Neuronal stem cell (in vitro differentiated cells): ENCODE data around the gene NPNT.

Experiments
- DNase-seq: peaks from one replicate; pipeline ENCODE4 v3.0.0-alpha.2; 2013; ENCODE audit warnings: low spot score
- H2AFZ ChIP-seq: one replicate; pipeline ENCODE4 v1.6.1; 2013; ENCODE audit warnings: mild to moderate bottlenecking, low read length, inconsistent platforms
- H2AK5ac ChIP-seq: 2 replicates; pipeline ENCODE4 v1.6.1; 2013; ENCODE audit warnings: low read depth, mild to moderate bottlenecking, inconsistent platforms, low read length, moderate library complexity, mixed read lengths
- H2BK120ac ChIP-seq: 2 replicates; pipeline ENCODE4 v1.6.1; 2013; ENCODE audit warnings: low read depth, mild to moderate bottlenecking, inconsistent platforms, low read length, moderate library complexity, mixed read lengths
- H2BK12ac ChIP-seq: one replicate; pipeline ENCODE4 v1.6.1; 2013; ENCODE audit warnings: low read length, inconsistent platforms
- H2BK15ac ChIP-seq: 2 replicates; pipeline ENCODE4 v1.6.1; 2013; ENCODE audit warnings: mild to moderate bottlenecking, low read length, inconsistent platforms, mixed read lengths
- H2BK5ac ChIP-seq: one replicate; pipeline ENCODE4 v1.6.1; 2013; ENCODE audit warnings: inconsistent platforms, mild to moderate bottlenecking, low read length, moderate library complexity
- H3K14ac ChIP-seq: one replicate; pipeline ENCODE4 v1.6.1; 2013; ENCODE audit warnings: low read length, inconsistent platforms
- H3K18ac ChIP-seq: 2 replicates; pipeline ENCODE4 v1.6.1; 2013; ENCODE audit warnings: low read length, inconsistent platforms
- H3K23ac ChIP-seq: 2 replicates; pipeline ENCODE4 v1.6.1; 2013; ENCODE audit warnings: low read depth, mild to moderate bottlenecking, mixed read lengths, low read length, inconsistent platforms; ENCODE audit not compliant: poor library complexity
- H3K27ac ChIP-seq: replicated peaks from 3 replicates; pipeline ENCODE4 v1.5.1; 2013; ENCODE audit warnings: low read length, inconsistent platforms
- H3K27me3 ChIP-seq, 3 experiments: 2 replicates each; pipeline ENCODE4 v1.6.1; 2013; ENCODE audit warnings: low read length in 3 of 3, mild to moderate bottlenecking in 2 of 3, inconsistent platforms in 1 of 3, low read depth in 1 of 3, mixed read lengths in 1 of 3, moderate library complexity in 1 of 3; ENCODE audit not compliant: control insufficient read depth in 3 of 3, insufficient read depth in 3 of 3
- H3K36me3 ChIP-seq, 2 donors: replicated peaks in 1 of 2; 2 replicates each; pipeline ENCODE4 v1.6.1; 2013; ENCODE audit warnings: low read length in 2 of 2; ENCODE audit not compliant: control insufficient read depth in 2 of 2, insufficient read depth in 2 of 2
- H3K4ac ChIP-seq: 2 replicates; pipeline ENCODE4 v1.6.1; 2013; ENCODE audit warnings: inconsistent platforms, mild to moderate bottlenecking, low read length, moderate library complexity
- H3K4me1 ChIP-seq, 2 donors: 1 replicate in 1 of 2; 2 replicates in 1 of 2; pipeline ENCODE4 v1.6.1; 2013; ENCODE audit warnings: low read length in 2 of 2, low read depth in 1 of 2; ENCODE audit not compliant: control insufficient read depth in 2 of 2, insufficient read depth in 1 of 2
- H3K4me2 ChIP-seq: one replicate; pipeline ENCODE4 v1.6.1; 2013; ENCODE audit warnings: mild to moderate bottlenecking, low read length, inconsistent platforms; ENCODE audit not compliant: insufficient read depth, poor library complexity, severe bottlenecking
- H3K4me3 ChIP-seq, 2 donors: 2 replicates each; pipeline ENCODE4 v1.5.1; 2013; ENCODE audit warnings: low read length in 2 of 2, mild to moderate bottlenecking in 2 of 2, inconsistent platforms in 1 of 2, moderate library complexity in 1 of 2
- H3K79me1 ChIP-seq: one replicate; pipeline ENCODE4 v1.6.1; 2013; ENCODE audit warnings: low read depth, mild to moderate bottlenecking, inconsistent platforms, low read length, moderate library complexity
- H3K9ac ChIP-seq: one replicate; pipeline ENCODE4 v1.6.1; 2013; ENCODE audit warnings: mild to moderate bottlenecking, low read depth, low read length, inconsistent platforms; ENCODE audit not compliant: poor library complexity
- H3K9me3 ChIP-seq, 2 donors: replicated peaks in 1 of 2; 2 replicates each; pipeline versions ENCODE3 to v1.6.1; 2013; ENCODE audit warnings: low read length in 2 of 2, mild to moderate bottlenecking in 2 of 2, inconsistent platforms in 1 of 2, low read depth in 1 of 2, mixed read lengths in 1 of 2, moderate library complexity in 1 of 2; ENCODE audit not compliant: control insufficient read depth in 2 of 2, insufficient read depth in 1 of 2
- H4K8ac ChIP-seq: one replicate; pipeline ENCODE4 v1.6.1; 2013; ENCODE audit warnings: low read depth, mild to moderate bottlenecking, inconsistent platforms, low read length, moderate library complexity
- H4K91ac ChIP-seq: one replicate; pipeline ENCODE4 v1.6.1; 2013; ENCODE audit warnings: low read length, low read depth, mild to moderate bottlenecking, inconsistent platforms; ENCODE audit not compliant: poor library complexity
- WGBS, 2 donors: extraction: QIAGEN DNeasy Blood & Tissue Kit; methylation state at CpG; one replicate each; pipeline ENCODE4 v1.1.7; 2013; ENCODE audit warnings: missing lambda C conversion rate in 2 of 2, mixed read lengths in 1 of 2; ENCODE audit not compliant: insufficient read length in 2 of 2, insufficient replicate concordance in 1 of 2; ENCODE audit errors: extremely low coverage in 2 of 2; 5-methylcytosine and 5-hydroxymethylcytosine counted together

Gene NPNT

GRCh38 chr4:105991726-105992125 is 96.5 kb downstream of the NPNT start:
- H2BK120ac ChIP-seq: no peak overlapping the region
- H3K27ac ChIP-seq: no peak overlapping the region
- H3K4me3 ChIP-seq: no peak overlapping the region
- no peak overlapping the region for H3K18ac ChIP-seq
- H3K27me3 ChIP-seq: no peaks in the 10 kb centered on the region
- no peak overlapping the region for H3K23ac ChIP-seq
- no peak overlapping the region for H2AFZ ChIP-seq
- H2AK5ac ChIP-seq: no peak overlapping the region
- H2BK5ac ChIP-seq: no peak overlapping the region
- no peak overlapping the region for H2BK12ac ChIP-seq
- H3K36me3 ChIP-seq: no peaks in the 10 kb centered on the region
- DNase-seq: no peak
- H3K79me1 ChIP-seq: no peaks in the 10 kb centered on the region
- H3K4me2 ChIP-seq: no peak overlapping the region
- no peak overlapping the region for H4K91ac ChIP-seq
- no peak overlapping the region for H2BK15ac ChIP-seq
- no peak overlapping the region for H3K9ac ChIP-seq
- H4K8ac ChIP-seq: no peak overlapping the region
- H3K9me3 ChIP-seq: no peaks in the 10 kb centered on the region
- no CpG with 5 or more reads among the region's 8 CpGs for WGBS, 2 donors
- no peak overlapping the region for H3K14ac ChIP-seq
- H3K4ac ChIP-seq: no peak overlapping the region
- no peaks in the 10 kb centered on the region for H3K4me1 ChIP-seq

DNA sequence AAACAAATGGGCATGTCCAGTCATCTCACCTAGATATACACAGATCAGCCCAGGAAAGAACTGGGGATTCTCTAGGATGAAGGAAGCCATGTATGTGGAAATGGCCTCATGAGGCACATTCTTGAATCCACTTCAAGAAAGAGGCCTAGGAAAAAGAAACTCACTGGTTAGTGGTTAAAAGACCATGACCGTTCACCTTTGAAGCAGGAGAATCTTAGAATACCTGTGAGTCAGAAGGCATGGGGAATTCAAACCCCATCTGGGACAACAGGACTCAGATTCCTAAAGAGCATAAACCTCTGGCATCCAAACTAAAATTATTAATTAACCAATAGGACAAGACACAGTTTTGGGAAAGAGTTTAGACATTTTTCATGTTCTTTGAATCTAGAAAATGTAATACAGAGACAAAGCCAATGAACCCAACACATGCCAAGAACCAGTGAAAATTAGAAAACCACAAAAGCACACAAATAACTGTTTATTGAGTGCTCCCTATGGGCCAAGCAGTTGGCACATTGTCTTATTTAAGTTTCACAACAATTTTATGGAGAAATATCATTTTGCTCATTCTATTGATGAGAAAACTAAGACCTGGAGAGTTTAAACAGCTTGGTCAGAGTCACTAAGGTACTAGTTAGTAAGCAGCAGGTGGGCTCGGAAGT is 97.5 kb downstream of the NPNT start:
- Histone ChIP-seq H2BK12ac (no peak overlapping the region), H2BK5ac (no peak overlapping the region), H3K23ac (no peak overlapping the region), H3K9ac (no peak overlapping the region), H3K79me1 (no peaks in the 10 kb centered on the region), H2AFZ (no peak overlapping the region), H3K27ac (no peak overlapping the region), H3K36me3 (no peaks in the 10 kb centered on the region), H3K18ac (no peak overlapping the region), H2AK5ac (no peak overlapping the region), H3K4me1 (no peaks in the 10 kb centered on the region), H3K14ac (no peak overlapping the region), H2BK120ac (no peak overlapping the region), H3K4me2 (no peak overlapping the region), H3K27me3 (no peaks in the 10 kb centered on the region), H4K8ac (no peak overlapping the region), H4K91ac (no peak overlapping the region), H2BK15ac (no peak overlapping the region), H3K4ac (no peak overlapping the region), H3K4me3 (no peak overlapping the region), H3K9me3 (no peaks in the 10 kb centered on the region)
- DNase-seq: no peak
- no CpG with 5 or more reads among the region's 2 CpGs for WGBS, 2 donors

DNA sequence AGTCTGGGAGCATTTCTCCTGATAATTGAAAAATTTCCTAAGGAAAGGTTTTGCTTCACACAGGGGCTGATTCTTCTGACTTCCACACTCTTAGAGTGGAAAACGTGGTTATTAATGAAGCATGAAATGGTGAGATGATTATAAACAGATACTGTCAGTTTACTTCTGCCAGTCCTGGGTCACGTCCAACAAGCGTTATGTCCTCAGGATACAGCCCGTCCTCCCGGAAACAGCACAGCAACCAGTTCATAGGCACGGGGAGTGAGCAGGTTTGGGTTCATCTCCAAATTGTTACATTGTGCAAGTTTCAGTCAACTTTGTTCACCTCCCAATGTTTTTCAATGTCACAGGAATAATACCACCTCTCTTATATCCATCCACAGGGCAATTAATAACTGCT is 98.8 kb downstream of the NPNT start:
- no peak overlapping the region for H3K9ac ChIP-seq
- H3K36me3 ChIP-seq: no peaks in the 10 kb centered on the region
- no peak overlapping the region for H4K91ac ChIP-seq
- H3K9me3 ChIP-seq: no peaks in the 10 kb centered on the region
- no peak overlapping the region for H3K4me3 ChIP-seq
- no peak overlapping the region for H2BK5ac ChIP-seq
- no peak overlapping the region for H2AFZ ChIP-seq
- no peak overlapping the region for H2BK120ac ChIP-seq
- H3K4ac ChIP-seq: no peak overlapping the region
- H4K8ac ChIP-seq: no peak overlapping the region
- H3K4me2 ChIP-seq: no peak overlapping the region
- no peak overlapping the region for H2BK15ac ChIP-seq
- H3K18ac ChIP-seq: no peak overlapping the region
- no peak overlapping the region for H3K27ac ChIP-seq
- no peak for DNase-seq
- no CpG with 5 or more reads among the region's 6 CpGs for WGBS, 2 donors
- no peak overlapping the region for H2AK5ac ChIP-seq
- no peak overlapping the region for H3K23ac ChIP-seq
- H3K27me3 ChIP-seq: no peaks in the 10 kb centered on the region
- no peak overlapping the region for H3K14ac ChIP-seq
- no peaks in the 10 kb centered on the region for H3K79me1 ChIP-seq
- H2BK12ac ChIP-seq: no peak overlapping the region
- no peaks in the 10 kb centered on the region for H3K4me1 ChIP-seq

GRCh38 chr4:105994841-105995501 is 99.7 kb downstream of the NPNT start:
- H3K4me2 ChIP-seq: no peak overlapping the region
- H3K36me3 ChIP-seq: no peaks in the 10 kb centered on the region
- no peaks in the 10 kb centered on the region for H3K79me1 ChIP-seq
- no peak overlapping the region for H3K4ac ChIP-seq
- H3K27ac ChIP-seq: no peak overlapping the region
- H3K9me3 ChIP-seq: no peaks in the 10 kb centered on the region
- H4K91ac ChIP-seq: no peak overlapping the region
- H2BK120ac ChIP-seq: no peak overlapping the region
- H3K4me3 ChIP-seq: no peak overlapping the region
- H3K27me3 ChIP-seq: no peaks in the 10 kb centered on the region
- no peak overlapping the region for H3K23ac ChIP-seq
- H3K4me1 ChIP-seq: no peaks in the 10 kb centered on the region
- no CpG with 5 or more reads among the region's 5 CpGs for WGBS, 2 donors
- H4K8ac ChIP-seq: no peak overlapping the region
- H3K9ac ChIP-seq: no peak overlapping the region
- H2AFZ ChIP-seq: no peak overlapping the region
- no peak overlapping the region for H2BK12ac ChIP-seq
- H3K18ac ChIP-seq: no peak overlapping the region
- no peak overlapping the region for H2BK5ac ChIP-seq
- no peak for DNase-seq
- no peak overlapping the region for H2BK15ac ChIP-seq
- H3K14ac ChIP-seq: no peak overlapping the region
- no peak overlapping the region for H2AK5ac ChIP-seq
